Mesenchymal stem cell (in vitro differentiated cells and primary cell): ENCODE data around the gene FIG4.
"Not testable (repeated sequence)": the region's sequence is repeated elsewhere in the genome, so short reads cannot be mapped to it uniquely, and the experiment has no call there.

Source experiments
- DNase-seq: peaks from one replicate; pipeline ENCODE4 v3.0.0-alpha.2; 2013
- H2AFZ ChIP-seq: one replicate; pipeline ENCODE4 v1.6.1; 2013; ENCODE audit warnings: low read depth, mild to moderate bottlenecking, control low read depth, inconsistent platforms, low read length, moderate library complexity
- H2AK5ac ChIP-seq: 2 replicates; pipeline ENCODE4 v1.6.1; 2013; ENCODE audit warnings: low read length, moderate library complexity, mild to moderate bottlenecking, inconsistent platforms; ENCODE audit not compliant: severe bottlenecking
- H2BK120ac ChIP-seq: one replicate; pipeline ENCODE4 v1.6.1; 2013; ENCODE audit warnings: low read depth, mild to moderate bottlenecking, inconsistent platforms, low read length, moderate library complexity
- H2BK12ac ChIP-seq, 2 experiments: one replicate each; pipeline ENCODE4 v1.6.1; 2013; ENCODE audit warnings: inconsistent platforms in 2 of 2, low read length in 2 of 2, mild to moderate bottlenecking in 2 of 2, moderate library complexity in 2 of 2, control low read depth in 1 of 2
- H2BK15ac ChIP-seq: one replicate; pipeline ENCODE4 v1.6.1; 2013; ENCODE audit warnings: mild to moderate bottlenecking, low read depth, inconsistent platforms; ENCODE audit not compliant: poor library complexity, severe bottlenecking
- H2BK5ac ChIP-seq: 2 replicates; pipeline ENCODE4 v1.6.1; 2013; ENCODE audit warnings: low read depth, mild to moderate bottlenecking, low read length, control low read depth, inconsistent platforms; ENCODE audit not compliant: poor library complexity, severe bottlenecking
- H3K14ac ChIP-seq, 2 experiments: one replicate each; pipeline ENCODE4 v1.6.1; 2013; ENCODE audit warnings: inconsistent platforms in 2 of 2, low read length in 2 of 2, control low read depth in 1 of 2, mild to moderate bottlenecking in 1 of 2, moderate library complexity in 1 of 2
- H3K18ac ChIP-seq, 2 experiments: one replicate each; pipeline ENCODE4 v1.6.1; 2013; ENCODE audit warnings: inconsistent platforms in 2 of 2, low read length in 2 of 2, control low read depth in 1 of 2, low read depth in 1 of 2, mild to moderate bottlenecking in 1 of 2
- H3K23ac ChIP-seq, 2 experiments: one replicate each; pipeline ENCODE4 v1.6.1; 2013; ENCODE audit warnings: inconsistent platforms in 2 of 2, low read length in 2 of 2, mild to moderate bottlenecking in 2 of 2, moderate library complexity in 2 of 2, control low read depth in 1 of 2
- H3K27ac ChIP-seq: 2 replicates; pipeline ENCODE4 v1.5.1; 2013; ENCODE audit warnings: mild to moderate bottlenecking, moderate library complexity, low read length, control low read depth, inconsistent platforms; ENCODE audit not compliant: poor library complexity, severe bottlenecking
- H3K27me3 ChIP-seq, 2 experiments: 2 replicates each; pipeline versions ENCODE4 v1.6.1 to v1.7.0; 2013; ENCODE audit warnings: low read length in 2 of 2, mild to moderate bottlenecking in 2 of 2, moderate library complexity in 2 of 2, control low read depth in 1 of 2, inconsistent platforms in 1 of 2; ENCODE audit not compliant: control insufficient read depth in 1 of 2, insufficient read depth in 1 of 2
- H3K36me3 ChIP-seq, 2 experiments: 2 replicates each; pipeline versions ENCODE4 v1.6.1 to v1.7.0; 2013; ENCODE audit warnings: low read length in 2 of 2, control low read depth in 1 of 2, inconsistent platforms in 1 of 2, low read depth in 1 of 2, mild to moderate bottlenecking in 1 of 2; ENCODE audit not compliant: insufficient read depth in 2 of 2, control insufficient read depth in 1 of 2
- H3K4ac ChIP-seq, 2 experiments: one replicate each; pipeline ENCODE4 v1.6.1; 2013; ENCODE audit warnings: inconsistent platforms in 2 of 2, low read length in 2 of 2, mild to moderate bottlenecking in 2 of 2, moderate library complexity in 2 of 2, control low read depth in 1 of 2, low read depth in 1 of 2
- H3K4me1 ChIP-seq: 2 replicates; pipeline ENCODE4 v1.6.1; 2013; ENCODE audit warnings: low read depth, low read length, control low read depth; ENCODE audit not compliant: control insufficient read depth, insufficient read depth
- H3K4me2 ChIP-seq: 2 replicates; pipeline ENCODE4 v1.6.1; 2013; ENCODE audit warnings: low read length, mild to moderate bottlenecking, inconsistent platforms; ENCODE audit not compliant: poor library complexity, severe bottlenecking
- H3K4me3 ChIP-seq, 2 experiments: 2 replicates each; pipeline versions ENCODE4 v1.5.1 to v1.7.0; 2013; ENCODE audit warnings: low read length in 2 of 2, mild to moderate bottlenecking in 2 of 2, control low read depth in 1 of 2, low read depth in 1 of 2; ENCODE audit not compliant: insufficient read depth in 1 of 2
- H3K79me1 ChIP-seq: replicated peaks from 2 replicates; pipeline ENCODE4 v1.6.1; 2013; ENCODE audit warnings: mild to moderate bottlenecking, control low read depth, low read length, inconsistent platforms; ENCODE audit not compliant: poor library complexity, severe bottlenecking
- H3K9ac ChIP-seq: 2 replicates; pipeline ENCODE4 v1.7.0; 2013; ENCODE audit warnings: mild to moderate bottlenecking, low read length, moderate library complexity
- H3K9me3 ChIP-seq: 2 replicates; pipeline ENCODE4 v1.7.0; 2013; ENCODE audit warnings: mild to moderate bottlenecking, low read length; ENCODE audit not compliant: control insufficient read depth
- H4K8ac ChIP-seq: one replicate; pipeline ENCODE4 v1.6.1; 2013; ENCODE audit warnings: inconsistent platforms, mild to moderate bottlenecking, low read length, moderate library complexity
- H4K91ac ChIP-seq: one replicate; pipeline ENCODE4 v1.6.1; 2013; ENCODE audit warnings: mild to moderate bottlenecking, low read length, inconsistent platforms
- WGBS: methylation state at CpG from one replicate; pipeline ENCODE4 v1.1.7; 2013; ENCODE audit warnings: mixed read lengths; 5-methylcytosine and 5-hydroxymethylcytosine counted together

FIG4 gene

DNA sequence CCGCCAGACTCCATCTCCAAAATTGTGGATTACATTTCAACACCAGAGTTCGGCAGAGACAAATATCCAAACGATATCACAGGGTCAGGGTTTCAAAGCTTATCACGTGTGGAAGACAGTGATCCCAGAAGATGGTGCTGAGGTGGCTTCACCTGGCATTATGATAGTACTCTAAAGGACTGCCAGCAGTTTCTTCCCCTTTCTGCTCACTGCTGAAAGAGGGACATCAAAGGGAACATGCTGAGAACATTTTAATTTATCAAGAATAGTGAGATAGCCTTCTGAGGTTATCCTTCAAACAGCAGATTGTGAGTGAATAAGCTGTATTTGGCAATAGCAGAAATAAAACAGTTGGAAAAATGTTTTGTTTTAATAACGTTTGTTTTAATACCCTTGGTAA is 79.7 kb downstream of the FIG4 start:
- H3K9me3 ChIP-seq = no peaks in the 10 kb centered on the region
- WGBS = 90% methylated on average over 4 of the region's 5 CpGs
- no peak for DNase-seq

GRCh38 chr6:109771939-109772755 is 81.1 kb downstream of the FIG4 start:
- H3K36me3 ChIP-seq, H3K4ac ChIP-seq, H3K18ac ChIP-seq, H3K14ac ChIP-seq, H3K9me3 ChIP-seq, H4K91ac ChIP-seq, H2AK5ac ChIP-seq, H3K4me1 ChIP-seq, H3K9ac ChIP-seq, H2BK120ac ChIP-seq, H2BK15ac ChIP-seq, H4K8ac ChIP-seq, H3K27me3 ChIP-seq, H2AFZ ChIP-seq, H3K27ac ChIP-seq, H3K4me3 ChIP-seq, H2BK5ac ChIP-seq, H3K79me1 ChIP-seq, H3K23ac ChIP-seq, H3K4me2 ChIP-seq: not testable (repeated sequence)
- WGBS = 97% methylated on average over 5 of the region's 7 CpGs
- DNase-seq = peak; percentile 23
- peak overlapping the region in 1 of 2 experiments; percentile 1 for H2BK12ac ChIP-seq

More for the DNA sequence above, 79.7 kb downstream of the FIG4 start:
- Histone ChIP-seq H2AK5ac (peak overlapping the region; percentile 77), H2BK12ac (no peak overlapping the region), H3K36me3 (peaks cover 8 to 10% of the 10 kb centered on the region in 2 experiments), H3K4ac (no peak overlapping the region), H3K27ac (no peak overlapping the region), H3K9ac (no peak overlapping the region), H3K14ac (no peak overlapping the region), H3K4me3 (no peak overlapping the region), H3K4me2 (no peak overlapping the region), H3K23ac (no peak overlapping the region), H2BK120ac (no peak overlapping the region), H3K18ac (no peak overlapping the region), H2BK5ac (no peak overlapping the region), H3K27me3 (no peaks in the 10 kb centered on the region), H3K4me1 (peaks cover 6% of the 10 kb centered on the region), H4K91ac (no peak overlapping the region), H4K8ac (no peak overlapping the region), H2AFZ (peak overlapping the region; percentile 32), H3K79me1 (no peaks in the 10 kb centered on the region), H2BK15ac (no peak overlapping the region)

DNA sequence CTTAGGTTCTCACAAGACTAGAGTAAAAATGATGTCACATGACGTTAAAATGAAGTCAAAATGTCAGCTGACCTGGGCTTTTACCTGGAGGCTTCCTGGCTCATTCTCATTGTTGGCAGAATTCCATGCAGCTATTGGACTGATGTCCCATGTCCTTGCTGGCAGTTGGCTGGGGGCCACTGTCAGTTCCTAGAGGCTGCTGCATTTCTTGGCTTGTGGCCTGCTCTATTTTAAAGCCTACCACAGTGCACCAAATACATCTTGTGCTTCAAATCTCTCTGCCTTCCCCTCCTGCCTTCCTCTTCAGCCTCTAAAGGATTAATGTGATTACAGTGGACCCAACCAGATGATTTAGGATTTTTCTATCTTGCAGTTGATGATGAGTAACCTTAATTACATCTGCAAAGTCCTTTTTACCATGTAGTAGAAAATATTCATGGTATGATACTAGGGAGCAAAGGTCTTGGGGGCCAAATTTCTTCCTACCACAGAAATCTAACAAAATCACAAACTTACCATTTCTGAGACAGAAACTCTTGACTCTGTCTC is 81.9 kb downstream of the FIG4 start:
- no peak overlapping the region for H3K23ac ChIP-seq
- no peak overlapping the region for H4K8ac ChIP-seq
- H3K36me3 ChIP-seq = peaks cover 5 to 7% of the 10 kb centered on the region in 2 experiments
- WGBS = 97% methylated on average over 1 of the region's 1 CpG
- H3K27ac ChIP-seq = peak overlapping the region; percentile 31
- no peak overlapping the region for H2BK15ac ChIP-seq
- H3K4ac ChIP-seq = no peak overlapping the region
- H3K27me3 ChIP-seq = no peaks in the 10 kb centered on the region
- no peak overlapping the region for H2BK120ac ChIP-seq
- H2BK12ac ChIP-seq = peak overlapping the region in 1 of 2 experiments; percentile 1
- H3K4me3 ChIP-seq = no peak overlapping the region
- no peak overlapping the region for H3K9ac ChIP-seq
- H3K4me1 ChIP-seq = peaks cover 6% of the 10 kb centered on the region
- H2BK5ac ChIP-seq = no peak overlapping the region
- H3K79me1 ChIP-seq = no peaks in the 10 kb centered on the region
- H2AFZ ChIP-seq = no peak overlapping the region
- peak; percentile 18 for DNase-seq
- H3K18ac ChIP-seq = no peak overlapping the region
- H2AK5ac ChIP-seq = no peak overlapping the region
- H4K91ac ChIP-seq = no peak overlapping the region
- H3K14ac ChIP-seq = no peak overlapping the region
- no peak overlapping the region for H3K4me2 ChIP-seq
- H3K9me3 ChIP-seq = no peaks in the 10 kb centered on the region

DNA sequence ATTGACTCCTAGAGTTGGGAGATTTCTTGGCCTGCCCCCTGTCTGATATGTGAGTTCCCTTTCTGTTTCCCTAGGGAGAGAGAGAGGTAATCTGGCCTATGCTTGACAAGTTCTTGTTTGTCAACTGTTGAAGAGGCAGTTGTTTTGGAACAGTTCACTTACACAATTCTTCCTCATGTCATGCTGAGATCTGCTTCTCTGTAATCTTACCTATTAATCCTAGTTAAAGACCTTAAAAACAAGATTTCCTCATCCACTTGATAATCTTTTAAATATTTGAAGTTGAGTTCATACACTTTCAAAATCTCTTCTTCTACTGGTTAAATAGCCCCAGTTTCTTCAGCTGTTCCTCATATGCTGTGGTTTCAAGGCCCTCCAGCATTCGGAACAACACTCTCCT is 89.9 kb downstream of the FIG4 start:
- Histone ChIP-seq H3K27ac (no peak overlapping the region), H3K27me3 (no peaks in the 10 kb centered on the region), H3K36me3 (peaks cover 0 to 15% of the 10 kb centered on the region in 2 experiments), H3K4me1 (no peaks in the 10 kb centered on the region), H2BK5ac (no peak overlapping the region), H3K4me3 (no peak overlapping the region), H3K4ac (no peak overlapping the region), H2BK12ac (no peak overlapping the region), H2BK15ac (no peak overlapping the region), H3K79me1 (no peaks in the 10 kb centered on the region), H4K91ac (no peak overlapping the region), H3K14ac (no peak overlapping the region), H3K4me2 (no peak overlapping the region), H3K23ac (no peak overlapping the region), H3K18ac (no peak overlapping the region), H2AK5ac (no peak overlapping the region), H3K9me3 (no peaks in the 10 kb centered on the region), H3K9ac (no peak overlapping the region), H4K8ac (no peak overlapping the region), H2BK120ac (no peak overlapping the region), H2AFZ (no peak overlapping the region)
- WGBS = 88% methylated on average over 1 of the region's 1 CpG
- no peak for DNase-seq
